HEK293 (cell line): ENCODE results near the gene MAPK9.

Experiments
- CTCF ChIA-PET: fragments of 350-600 bp; formaldehyde crosslinking; extraction: SDS; loops from one replicate; lab custom pipeline; 2021; ENCODE audit warnings: antibody characterized with exemption; lab: Yijun Ruan, JAX
- POLR2A ChIA-PET: fragments of 300-600 bp; formaldehyde crosslinking; extraction: SDS; loops from one replicate; lab custom pipeline; 2020; ENCODE audit warnings: antibody characterized with exemption, inconsistent platforms; lab: Yijun Ruan, JAX
- H3K27ac ChIP-seq: fragments of 200-500 bp; sonication (Bioruptor generic); 2 replicates; pipeline ENCODE4 v1.5.1; 2014; ENCODE audit warnings: low read depth, low read length, control low read depth, inconsistent platforms; ENCODE audit errors: extremely low read depth
- H3K36me3 ChIP-seq, 2 experiments: fragments of 200-500 bp in 1 of 2; sonication (Bioruptor generic) in 1 of 2; 1 replicate in 1 of 2; 2 replicates in 1 of 2; pipeline ENCODE4 v1.5.1; 2014 to 2017; ENCODE audit warnings: inconsistent platforms in 2 of 2, low read length in 2 of 2; ENCODE audit not compliant: control insufficient read depth in 2 of 2, insufficient read depth in 1 of 2
- H3K4me1 ChIP-seq: fragments of 200-500 bp; sonication (Bioruptor generic); 2 replicates; pipeline ENCODE4 v1.5.1; 2014; ENCODE audit warnings: mild to moderate bottlenecking, low read length, inconsistent platforms; ENCODE audit not compliant: control insufficient read depth, insufficient read depth
- H3K4me3 ChIP-seq: 2 replicates; pipeline ENCODE4 v1.5.1; 2011; ENCODE audit warnings: low read depth, mild to moderate bottlenecking, control low read depth, low read length, moderate library complexity
- H3K9me3 ChIP-seq: fragments of 200-500 bp; sonication (Bioruptor generic); 2 replicates; pipeline ENCODE4 v1.5.1; 2014; ENCODE audit warnings: low read depth, low read length, inconsistent platforms; ENCODE audit not compliant: control insufficient read depth, insufficient read depth
- AEBP2 ChIP-seq: fragments of 450-650 bp; formaldehyde crosslinking; IDR thresholded peaks from 2 replicates; pipeline ENCODE4 v1.5.1; 2016; ENCODE audit warnings: missing biosample characterization, missing genetic modification characterization, borderline replicate concordance
- FEZF1 ChIP-seq: fragments of 450-650 bp; formaldehyde crosslinking; IDR thresholded peaks from 2 replicates; pipeline ENCODE4 v1.5.1; 2016; ENCODE audit warnings: missing biosample characterization, missing genetic modification characterization
- GFI1B ChIP-seq: fragments of 450-650 bp; formaldehyde crosslinking; IDR thresholded peaks from 2 replicates; pipeline ENCODE4 v1.5.1; 2016; ENCODE audit warnings: missing biosample characterization, missing genetic modification characterization
- GLI2 ChIP-seq: fragments of 450-650 bp; formaldehyde crosslinking; IDR thresholded peaks from 2 replicates; pipeline ENCODE4; 2017; ENCODE audit warnings: missing biosample characterization, missing genetic modification characterization, low read depth, borderline replicate concordance
- HIC1 ChIP-seq: fragments of 450-650 bp; formaldehyde crosslinking; IDR thresholded peaks from 2 replicates; pipeline ENCODE4 v1.5.1; 2016; ENCODE audit warnings: missing biosample characterization, missing genetic modification characterization
- TRIM28 ChIP-seq: IDR thresholded peaks from 2 replicates; pipeline ENCODE4 v1.6.1; 2011; ENCODE audit warnings: low read length, control low read depth, borderline replicate concordance
- ZBTB48 ChIP-seq: fragments of 450-650 bp; formaldehyde crosslinking; IDR thresholded peaks from 2 replicates; pipeline ENCODE4 v1.5.1; 2016; ENCODE audit warnings: missing biosample characterization, missing genetic modification characterization
- ZNF114 ChIP-seq: fragments of 450-650 bp; formaldehyde crosslinking; IDR thresholded peaks from 2 replicates; pipeline ENCODE4 v1.5.0; 2017; ENCODE audit warnings: missing biosample characterization, missing genetic modification characterization
- ZNF302 ChIP-seq: fragments of 450-650 bp; formaldehyde crosslinking; IDR thresholded peaks from 2 replicates; pipeline ENCODE4 v1.5.1; 2016; ENCODE audit warnings: missing biosample characterization, missing genetic modification characterization, low read depth
- ZNF404 ChIP-seq: fragments of 450-650 bp; formaldehyde crosslinking; IDR thresholded peaks from 2 replicates; pipeline ENCODE4 v1.5.1; 2017; ENCODE audit warnings: missing biosample characterization, missing genetic modification characterization
- ZNF654 ChIP-seq: fragments of 450-650 bp; formaldehyde crosslinking; IDR thresholded peaks from 2 replicates; pipeline ENCODE4 v1.5.1; 2016; ENCODE audit warnings: low read depth, missing biosample characterization, missing genetic modification characterization
- TF ChIP-seq, protein P1 (sequence below): fragments of 450-650 bp; formaldehyde crosslinking; IDR thresholded peaks from 2 replicates; pipeline ENCODE4 v1.5.1; 2016; ENCODE audit warnings: missing biosample characterization, missing genetic modification characterization
- TF ChIP-seq, protein P2 (sequence below): fragments of 450-650 bp; formaldehyde crosslinking; IDR thresholded peaks from 2 replicates; pipeline ENCODE4 v1.5.1; 2017; ENCODE audit warnings: missing biosample characterization, missing genetic modification characterization
- TF ChIP-seq, protein P3 (sequence below): fragments of 450-650 bp; formaldehyde crosslinking; IDR thresholded peaks from 2 replicates; pipeline ENCODE4 v1.5.1; 2016; ENCODE audit warnings: missing biosample characterization, missing genetic modification characterization, borderline replicate concordance
- TF ChIP-seq, protein P4 (sequence below): fragments of 450-650 bp; formaldehyde crosslinking; IDR thresholded peaks from 2 replicates; pipeline ENCODE4 v1.5.1; 2016; ENCODE audit warnings: missing biosample characterization, missing genetic modification characterization
- TF ChIP-seq, protein P5 (sequence below): fragments of 450-650 bp; formaldehyde crosslinking; IDR thresholded peaks from 2 replicates; pipeline ENCODE4 v1.5.1; 2016; ENCODE audit warnings: missing biosample characterization, missing genetic modification characterization

MAPK9 gene

GRCh38 chr5:180329138-180329435 lies 37.2 kb upstream of the MAPK9 start:
- H3K36me3 ChIP-seq, result peaks cover 0 to 67% of the 10 kb centered on the region in 2 experiments; a peak in 2 of 3 replicates
- TF ChIP-seq HIC1, result no peak
- TF ChIP-seq AEBP2 (tag by site-specific recombination), result no peak
- no peak for TF ChIP-seq GFI1B (tag by site-specific recombination)
- TF ChIP-seq, protein P1, sequence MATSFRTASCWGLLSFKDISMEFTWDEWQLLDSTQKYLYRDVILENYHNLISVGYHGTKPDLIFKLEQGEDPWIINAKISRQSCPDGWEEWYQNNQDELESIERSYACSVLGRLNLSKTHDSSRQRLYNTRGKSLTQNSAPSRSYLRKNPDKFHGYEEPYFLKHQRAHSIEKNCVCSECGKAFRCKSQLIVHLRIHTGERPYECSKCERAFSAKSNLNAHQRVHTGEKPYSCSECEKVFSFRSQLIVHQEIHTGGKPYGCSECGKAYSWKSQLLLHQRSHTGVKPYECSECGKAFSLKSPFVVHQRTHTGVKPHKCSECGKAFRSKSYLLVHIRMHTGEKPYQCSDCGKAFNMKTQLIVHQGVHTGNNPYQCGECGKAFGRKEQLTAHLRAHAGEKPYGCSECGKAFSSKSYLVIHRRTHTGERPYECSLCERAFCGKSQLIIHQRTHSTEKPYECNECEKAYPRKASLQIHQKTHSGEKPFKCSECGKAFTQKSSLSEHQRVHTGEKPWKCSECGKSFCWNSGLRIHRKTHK (tag by site-specific recombination), result no peak
- TF ChIP-seq FEZF1 (tag by site-specific recombination), result no peak
- TF ChIP-seq, protein P2, sequence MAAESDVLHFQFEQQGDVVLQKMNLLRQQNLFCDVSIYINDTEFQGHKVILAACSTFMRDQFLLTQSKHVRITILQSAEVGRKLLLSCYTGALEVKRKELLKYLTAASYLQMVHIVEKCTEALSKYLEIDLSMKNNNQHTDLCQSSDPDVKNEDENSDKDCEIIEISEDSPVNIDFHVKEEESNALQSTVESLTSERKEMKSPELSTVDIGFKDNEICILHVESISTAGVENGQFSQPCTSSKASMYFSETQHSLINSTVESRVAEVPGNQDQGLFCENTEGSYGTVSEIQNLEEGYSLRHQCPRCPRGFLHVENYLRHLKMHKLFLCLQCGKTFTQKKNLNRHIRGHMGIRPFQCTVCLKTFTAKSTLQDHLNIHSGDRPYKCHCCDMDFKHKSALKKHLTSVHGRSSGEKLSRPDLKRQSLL, result no peak
- no peak for TF ChIP-seq ZBTB48 (tag by site-specific recombination)
- TF ChIP-seq, protein P3, sequence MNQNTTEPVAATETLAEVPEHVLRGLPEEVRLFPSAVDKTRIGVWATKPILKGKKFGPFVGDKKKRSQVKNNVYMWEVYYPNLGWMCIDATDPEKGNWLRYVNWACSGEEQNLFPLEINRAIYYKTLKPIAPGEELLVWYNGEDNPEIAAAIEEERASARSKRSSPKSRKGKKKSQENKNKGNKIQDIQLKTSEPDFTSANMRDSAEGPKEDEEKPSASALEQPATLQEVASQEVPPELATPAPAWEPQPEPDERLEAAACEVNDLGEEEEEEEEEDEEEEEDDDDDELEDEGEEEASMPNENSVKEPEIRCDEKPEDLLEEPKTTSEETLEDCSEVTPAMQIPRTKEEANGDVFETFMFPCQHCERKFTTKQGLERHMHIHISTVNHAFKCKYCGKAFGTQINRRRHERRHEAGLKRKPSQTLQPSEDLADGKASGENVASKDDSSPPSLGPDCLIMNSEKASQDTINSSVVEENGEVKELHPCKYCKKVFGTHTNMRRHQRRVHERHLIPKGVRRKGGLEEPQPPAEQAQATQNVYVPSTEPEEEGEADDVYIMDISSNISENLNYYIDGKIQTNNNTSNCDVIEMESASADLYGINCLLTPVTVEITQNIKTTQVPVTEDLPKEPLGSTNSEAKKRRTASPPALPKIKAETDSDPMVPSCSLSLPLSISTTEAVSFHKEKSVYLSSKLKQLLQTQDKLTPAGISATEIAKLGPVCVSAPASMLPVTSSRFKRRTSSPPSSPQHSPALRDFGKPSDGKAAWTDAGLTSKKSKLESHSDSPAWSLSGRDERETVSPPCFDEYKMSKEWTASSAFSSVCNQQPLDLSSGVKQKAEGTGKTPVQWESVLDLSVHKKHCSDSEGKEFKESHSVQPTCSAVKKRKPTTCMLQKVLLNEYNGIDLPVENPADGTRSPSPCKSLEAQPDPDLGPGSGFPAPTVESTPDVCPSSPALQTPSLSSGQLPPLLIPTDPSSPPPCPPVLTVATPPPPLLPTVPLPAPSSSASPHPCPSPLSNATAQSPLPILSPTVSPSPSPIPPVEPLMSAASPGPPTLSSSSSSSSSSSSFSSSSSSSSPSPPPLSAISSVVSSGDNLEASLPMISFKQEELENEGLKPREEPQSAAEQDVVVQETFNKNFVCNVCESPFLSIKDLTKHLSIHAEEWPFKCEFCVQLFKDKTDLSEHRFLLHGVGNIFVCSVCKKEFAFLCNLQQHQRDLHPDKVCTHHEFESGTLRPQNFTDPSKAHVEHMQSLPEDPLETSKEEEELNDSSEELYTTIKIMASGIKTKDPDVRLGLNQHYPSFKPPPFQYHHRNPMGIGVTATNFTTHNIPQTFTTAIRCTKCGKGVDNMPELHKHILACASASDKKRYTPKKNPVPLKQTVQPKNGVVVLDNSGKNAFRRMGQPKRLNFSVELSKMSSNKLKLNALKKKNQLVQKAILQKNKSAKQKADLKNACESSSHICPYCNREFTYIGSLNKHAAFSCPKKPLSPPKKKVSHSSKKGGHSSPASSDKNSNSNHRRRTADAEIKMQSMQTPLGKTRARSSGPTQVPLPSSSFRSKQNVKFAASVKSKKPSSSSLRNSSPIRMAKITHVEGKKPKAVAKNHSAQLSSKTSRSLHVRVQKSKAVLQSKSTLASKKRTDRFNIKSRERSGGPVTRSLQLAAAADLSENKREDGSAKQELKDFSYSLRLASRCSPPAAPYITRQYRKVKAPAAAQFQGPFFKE (tag by site-specific recombination), result no peak
- TF ChIP-seq, protein P4, sequence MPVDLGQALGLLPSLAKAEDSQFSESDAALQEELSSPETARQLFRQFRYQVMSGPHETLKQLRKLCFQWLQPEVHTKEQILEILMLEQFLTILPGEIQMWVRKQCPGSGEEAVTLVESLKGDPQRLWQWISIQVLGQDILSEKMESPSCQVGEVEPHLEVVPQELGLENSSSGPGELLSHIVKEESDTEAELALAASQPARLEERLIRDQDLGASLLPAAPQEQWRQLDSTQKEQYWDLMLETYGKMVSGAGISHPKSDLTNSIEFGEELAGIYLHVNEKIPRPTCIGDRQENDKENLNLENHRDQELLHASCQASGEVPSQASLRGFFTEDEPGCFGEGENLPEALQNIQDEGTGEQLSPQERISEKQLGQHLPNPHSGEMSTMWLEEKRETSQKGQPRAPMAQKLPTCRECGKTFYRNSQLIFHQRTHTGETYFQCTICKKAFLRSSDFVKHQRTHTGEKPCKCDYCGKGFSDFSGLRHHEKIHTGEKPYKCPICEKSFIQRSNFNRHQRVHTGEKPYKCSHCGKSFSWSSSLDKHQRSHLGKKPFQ (tag by site-specific recombination), result no peak
- TF ChIP-seq ZNF654 (tag by site-specific recombination), result no peak
- no peak for TF ChIP-seq ZNF302 (tag by site-specific recombination)
- no peak for TF ChIP-seq ZNF404
- TF ChIP-seq, protein P5, sequence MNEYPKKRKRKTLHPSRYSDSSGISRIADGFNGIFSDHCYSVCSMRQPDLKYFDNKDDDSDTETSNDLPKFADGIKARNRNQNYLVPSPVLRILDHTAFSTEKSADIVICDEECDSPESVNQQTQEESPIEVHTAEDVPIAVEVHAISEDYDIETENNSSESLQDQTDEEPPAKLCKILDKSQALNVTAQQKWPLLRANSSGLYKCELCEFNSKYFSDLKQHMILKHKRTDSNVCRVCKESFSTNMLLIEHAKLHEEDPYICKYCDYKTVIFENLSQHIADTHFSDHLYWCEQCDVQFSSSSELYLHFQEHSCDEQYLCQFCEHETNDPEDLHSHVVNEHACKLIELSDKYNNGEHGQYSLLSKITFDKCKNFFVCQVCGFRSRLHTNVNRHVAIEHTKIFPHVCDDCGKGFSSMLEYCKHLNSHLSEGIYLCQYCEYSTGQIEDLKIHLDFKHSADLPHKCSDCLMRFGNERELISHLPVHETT (tag by site-specific recombination), result no peak
- no peak for TF ChIP-seq TRIM28
- no peak for TF ChIP-seq ZNF114 (tag by site-specific recombination)
- no peak for TF ChIP-seq GLI2 (tag by site-specific recombination)
- CTCF ChIA-PET, result interaction anchor here (0.5 to 2.1 kb wide), 45 partner anchors 9 to 1304 kb away, joined by 3 to 39 read pairs (median 4); partner anchors contain the start of gene RASGEF1C

More at GRCh38 chr5:180329138-180329435, 37.2 kb upstream of the MAPK9 start:
- Histone ChIP-seq H3K27ac (no peak overlapping the region), H3K9me3 (no peaks in the 10 kb centered on the region), H3K4me3 (no peak overlapping the region), H3K4me1 (no peaks in the 10 kb centered on the region)
- POLR2A ChIA-PET, result interaction anchor here (0.8 to 1.4 kb wide), 2 partner anchors 15 to 24 kb away, joined by 3 to 4 read pairs; partner anchors contain the start of gene GFPT2
